Mammary epithelial cell (primary cell): Measurements from ENCODE around the gene STIM1.
"Not testable (repeated sequence)": the region's sequence is repeated elsewhere in the genome, so short reads cannot be mapped to it uniquely, and the experiment has no call there.

Experiments
- EZH2 ChIP-seq: IDR thresholded peaks from 2 replicates; pipeline ENCODE4 v1.6.1; 2012; ENCODE audit warnings: low read length, inconsistent platforms, borderline replicate concordance
- TF ChIP-seq, protein P1 (sequence below), 2 donors: IDR thresholded peaks in 1 of 2; conservative IDR thresholded peaks in 1 of 2; 2 replicates each; pipeline ENCODE4 v1.5.1; 2011 to 2012; ENCODE audit warnings: inconsistent platforms in 2 of 2, low read length in 2 of 2, mild to moderate bottlenecking in 2 of 2, control low read depth in 1 of 2, low read depth in 1 of 2; ENCODE audit not compliant: insufficient read depth in 1 of 2; ENCODE audit errors: extremely low read depth in 1 of 2

DNA sequence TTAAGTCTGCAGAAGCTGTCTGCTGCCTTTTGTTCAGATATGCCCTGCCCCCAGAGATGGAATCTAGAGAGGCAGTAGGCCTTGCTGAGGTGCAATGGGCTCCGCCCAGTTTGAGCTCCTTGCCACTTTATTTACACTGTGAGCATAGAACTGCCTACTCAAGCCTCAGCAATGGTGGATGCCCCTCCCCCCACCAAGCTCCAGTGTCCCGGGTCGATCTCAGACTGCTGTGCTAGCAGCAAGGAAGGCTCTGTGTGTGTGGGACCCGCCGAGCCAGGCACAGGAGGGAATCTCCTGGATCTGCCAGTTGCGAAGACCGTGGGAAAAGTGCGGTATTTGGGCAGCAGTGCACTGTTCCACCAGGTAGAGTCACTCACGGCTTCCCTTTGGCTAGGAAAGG is 161.1 kb downstream of the STIM1 start:
- TF ChIP-seq, protein P1, sequence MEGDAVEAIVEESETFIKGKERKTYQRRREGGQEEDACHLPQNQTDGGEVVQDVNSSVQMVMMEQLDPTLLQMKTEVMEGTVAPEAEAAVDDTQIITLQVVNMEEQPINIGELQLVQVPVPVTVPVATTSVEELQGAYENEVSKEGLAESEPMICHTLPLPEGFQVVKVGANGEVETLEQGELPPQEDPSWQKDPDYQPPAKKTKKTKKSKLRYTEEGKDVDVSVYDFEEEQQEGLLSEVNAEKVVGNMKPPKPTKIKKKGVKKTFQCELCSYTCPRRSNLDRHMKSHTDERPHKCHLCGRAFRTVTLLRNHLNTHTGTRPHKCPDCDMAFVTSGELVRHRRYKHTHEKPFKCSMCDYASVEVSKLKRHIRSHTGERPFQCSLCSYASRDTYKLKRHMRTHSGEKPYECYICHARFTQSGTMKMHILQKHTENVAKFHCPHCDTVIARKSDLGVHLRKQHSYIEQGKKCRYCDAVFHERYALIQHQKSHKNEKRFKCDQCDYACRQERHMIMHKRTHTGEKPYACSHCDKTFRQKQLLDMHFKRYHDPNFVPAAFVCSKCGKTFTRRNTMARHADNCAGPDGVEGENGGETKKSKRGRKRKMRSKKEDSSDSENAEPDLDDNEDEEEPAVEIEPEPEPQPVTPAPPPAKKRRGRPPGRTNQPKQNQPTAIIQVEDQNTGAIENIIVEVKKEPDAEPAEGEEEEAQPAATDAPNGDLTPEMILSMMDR (conservative IDR thresholded peaks at IDR 0.05 in 1 of 2, IDR thresholded peaks at IDR 0.05 in 1 of 2; ENCODE audit: extremely low read depth in 1 of 2, insufficient read depth in 1 of 2, low read depth in 1 of 2, low read length in 2 of 2), result not testable (repeated sequence)
- TF ChIP-seq EZH2, result not testable (repeated sequence)
